ENCODE measurements around the gene B4GALT2.

The B4GALT2 gene

GRCh38 chr1:44034976-44035716 is 56.1 kb downstream of the B4GALT2 start:
- Histone ChIP-seq H2AFZ (ENCODE audit: low read depth, low read length, severe bottlenecking) (no peak overlapping the region), H3K36me3 (ENCODE audit: low read length) (no peaks in the 10 kb centered on the region), H3K27me3 (ENCODE audit: low read length) (no peaks in the 10 kb centered on the region), H3F3A (ENCODE audit: insufficient read depth) (0 out of 2 replicates have a peak, but pooled peaks cover 4% of the 10 kb centered on the region), H3K9ac (ENCODE audit: low read length) (no peak overlapping the region), H4K20me1 (ENCODE audit: low read depth, low read length) (no peaks in the 10 kb centered on the region), H3K79me2 (ENCODE audit: insufficient read depth, low read length) (no peaks in the 10 kb centered on the region), H3K9me3 (ENCODE audit: insufficient read depth, low read length) (no peaks in the 10 kb centered on the region), H3K4me3 (ENCODE audit: insufficient read depth, low read length, poor library complexity, severe bottlenecking) (no peak overlapping the region), H3K9me2 (replicated peaks; ENCODE audit: insufficient read depth, low read length) (no peaks in the 10 kb centered on the region), H3K27ac (ENCODE audit: low read depth, low read length) (no peak overlapping the region), H3K4me2 (ENCODE audit: low read depth, low read length, poor library complexity, severe bottlenecking) (no peak overlapping the region)
- no peak for TF ChIP-seq EZH2phosphoT487 (conservative IDR thresholded peaks at IDR 0.05; ENCODE audit: low read length)
- TF ChIP-seq CTCF (IDR thresholded peaks at IDR 0.05; ENCODE audit: insufficient read depth, low read length, poor library complexity, severe bottlenecking) = no peak

GRCh38 chr1:44035726-44036408 is 56.9 kb downstream of the B4GALT2 start:
- H3K27me3 ChIP-seq (ENCODE audit: low read length) = no peaks in the 10 kb centered on the region
- H3F3A ChIP-seq (ENCODE audit: insufficient read depth) = 0 out of 2 replicates have a peak, but pooled peaks cover 4% of the 10 kb centered on the region
- no peak overlapping the region for H3K27ac ChIP-seq (ENCODE audit: low read depth, low read length)
- no peak overlapping the region for H3K4me3 ChIP-seq (ENCODE audit: insufficient read depth, low read length, poor library complexity, severe bottlenecking)
- no peaks in the 10 kb centered on the region for H3K36me3 ChIP-seq (ENCODE audit: low read length)
- TF ChIP-seq EZH2phosphoT487 (conservative IDR thresholded peaks at IDR 0.05; ENCODE audit: low read length) (no peak), CTCF (IDR thresholded peaks at IDR 0.05; ENCODE audit: insufficient read depth, low read length, poor library complexity, severe bottlenecking) (no peak)
- H3K79me2 ChIP-seq (ENCODE audit: insufficient read depth, low read length) = no peaks in the 10 kb centered on the region
- no peak overlapping the region for H3K4me2 ChIP-seq (ENCODE audit: low read depth, low read length, poor library complexity, severe bottlenecking)
- no peaks in the 10 kb centered on the region for H3K9me3 ChIP-seq (ENCODE audit: insufficient read depth, low read length)
- H3K9ac ChIP-seq (ENCODE audit: low read length) = no peak overlapping the region
- no peaks in the 10 kb centered on the region for H4K20me1 ChIP-seq (ENCODE audit: low read depth, low read length)
- no peak overlapping the region for H2AFZ ChIP-seq (ENCODE audit: low read depth, low read length, severe bottlenecking)
- H3K9me2 ChIP-seq (replicated peaks; ENCODE audit: insufficient read depth, low read length) = no peaks in the 10 kb centered on the region

GRCh38 chr1:44036409-44037139 is 57.6 kb downstream of the B4GALT2 start:
- Histone ChIP-seq H3F3A (ENCODE audit: insufficient read depth) (0 out of 2 replicates have a peak, but pooled peaks cover 4% of the 10 kb centered on the region), H3K9me3 (ENCODE audit: insufficient read depth, low read length) (no peaks in the 10 kb centered on the region), H3K27ac (ENCODE audit: low read depth, low read length) (no peak overlapping the region), H3K36me3 (ENCODE audit: low read length) (no peaks in the 10 kb centered on the region), H3K9ac (ENCODE audit: low read length) (no peak overlapping the region), H4K20me1 (ENCODE audit: low read depth, low read length) (no peaks in the 10 kb centered on the region), H3K4me2 (ENCODE audit: low read depth, low read length, poor library complexity, severe bottlenecking) (no peak overlapping the region), H3K79me2 (ENCODE audit: insufficient read depth, low read length) (no peaks in the 10 kb centered on the region), H3K4me3 (ENCODE audit: insufficient read depth, low read length, poor library complexity, severe bottlenecking) (no peak overlapping the region), H3K27me3 (ENCODE audit: low read length) (no peaks in the 10 kb centered on the region), H3K9me2 (replicated peaks; ENCODE audit: insufficient read depth, low read length) (no peaks in the 10 kb centered on the region), H2AFZ (ENCODE audit: low read depth, low read length, severe bottlenecking) (no peak overlapping the region)
- TF ChIP-seq EZH2phosphoT487 (conservative IDR thresholded peaks at IDR 0.05; ENCODE audit: low read length) (no peak), CTCF (IDR thresholded peaks at IDR 0.05; ENCODE audit: insufficient read depth, low read length, poor library complexity, severe bottlenecking) (peak; percentile 79)
